ENCODE results near the gene OR56B1. TPM values are rescaled to one million over a fixed set of nuclear protein-coding genes. Genes with fewer than 3 reads are reported as not detected.

Gene OR56B1
- total and polyA plus RNA-seq, 7 donors, result not detected

- no peak for ATAC-seq
- Histone ChIP-seq H3K27me3 (ENCODE audit: insufficient read depth in 3 of 3, low read length in 2 of 3) (no peaks in the 10 kb centered on the region), H3K4me1 (no peaks in the 10 kb centered on the region), H3K9me3 (no peaks in the 10 kb centered on the region), H3K4me3 (no peak overlapping the region), H3K27ac (no peak overlapping the region), H3K36me3 (ENCODE audit: insufficient read depth in 1 of 2, low read depth in 1 of 2) (no peaks in the 10 kb centered on the region)
- no peak for DNase-seq
- intact Hi-C loops (cut with DNase I), result no loop called here
- WGBS, 3 donors, result 89 to 99% (median 94%) methylated on average over 3 of the region's 3 CpGs
- TF ChIP-seq CTCF (IDR thresholded peaks at IDR 0.05), result no peak
These were observed 16.3 kb upstream of the OR56B1 start for GRCh38 chr11:5719703-5720495.

GRCh38 chr11:5722622-5723021 lies 13.6 kb upstream of the OR56B1 start:
- Histone ChIP-seq H3K27me3 (ENCODE audit: insufficient read depth in 3 of 3, low read length in 2 of 3) (no peaks in the 10 kb centered on the region), H3K27ac (no peak overlapping the region), H3K4me3 (no peak overlapping the region), H3K4me1 (no peaks in the 10 kb centered on the region), H3K9me3 (no peaks in the 10 kb centered on the region), H3K36me3 (ENCODE audit: insufficient read depth in 1 of 2, low read depth in 1 of 2) (no peaks in the 10 kb centered on the region)
- intact Hi-C loops (cut with DNase I), result no loop called here
- ATAC-seq (no peak), DNase-seq (no peak)
- 63 to 75% (median 69%) methylated on average over 2 of the region's 2 CpGs for WGBS, 3 donors
- TF ChIP-seq CTCF (IDR thresholded peaks at IDR 0.05), result no peak

GRCh38 chr11:5726351-5726750 lies 9.9 kb upstream of the OR56B1 start:
- Histone ChIP-seq H3K4me3 (no peak overlapping the region), H3K36me3 (ENCODE audit: insufficient read depth in 1 of 2, low read depth in 1 of 2) (no peaks in the 10 kb centered on the region), H3K27me3 (ENCODE audit: insufficient read depth in 3 of 3, low read length in 2 of 3) (no peaks in the 10 kb centered on the region), H3K4me1 (no peaks in the 10 kb centered on the region), H3K9me3 (no peaks in the 10 kb centered on the region), H3K27ac (no peak overlapping the region)
- WGBS, 3 donors, result 88 to 96% (median 93%) methylated on average over 1 of the region's 1 CpG
- intact Hi-C loops (cut with DNase I), result no loop called here
- ATAC-seq, result no peak
- no peak for TF ChIP-seq CTCF (IDR thresholded peaks at IDR 0.05)
- DNase-seq, result no peak

GRCh38 chr11:5727691-5728090 lies 8.6 kb upstream of the OR56B1 start:
- Histone ChIP-seq H3K9me3 (no peaks in the 10 kb centered on the region), H3K36me3 (ENCODE audit: insufficient read depth in 1 of 2, low read depth in 1 of 2) (no peaks in the 10 kb centered on the region), H3K4me1 (no peaks in the 10 kb centered on the region), H3K27ac (no peak overlapping the region), H3K27me3 (ENCODE audit: insufficient read depth in 3 of 3, low read length in 2 of 3) (no peaks in the 10 kb centered on the region), H3K4me3 (no peak overlapping the region)
- 71 to 75% (median 73%) methylated on average over 1 of the region's 1 CpG for WGBS, 3 donors
- ATAC-seq (no peak), DNase-seq (no peak)
- no peak for TF ChIP-seq CTCF (IDR thresholded peaks at IDR 0.05)
- intact Hi-C loops (cut with DNase I), result no loop called here

- intact Hi-C loops (cut with DNase I), result no loop called here
- DNase-seq (no peak), ATAC-seq (no peak)
- Histone ChIP-seq H3K27ac (no peak overlapping the region), H3K9me3 (peaks cover 4% of the 10 kb centered on the region), H3K4me1 (no peaks in the 10 kb centered on the region), H3K36me3 (ENCODE audit: insufficient read depth in 1 of 2, low read depth in 1 of 2) (no peaks in the 10 kb centered on the region), H3K27me3 (ENCODE audit: insufficient read depth in 3 of 3, low read length in 2 of 3) (no peaks in the 10 kb centered on the region), H3K4me3 (no peak overlapping the region)
- TF ChIP-seq CTCF (IDR thresholded peaks at IDR 0.05), result no peak
These were observed 843 bp downstream of the OR56B1 start for GRCh38 chr11:5737091-5737490.

Measured in psoas muscle (tissue), 8 donors.